ENCODE data around the gene FAM117B. TPM values are rescaled to one million over a fixed set of nuclear protein-coding genes. Genes with fewer than 3 reads are reported as not detected.

The FAM117B gene
- total RNA-seq, 1 donor from 2014 or later: 13.0 TPM

- no peaks in the 10 kb centered on the region for H3K9me3 Mint-ChIP-seq (ENCODE audit: unreplicated experiment)
- H3K27ac Mint-ChIP-seq (ENCODE audit: unreplicated experiment): no peak overlapping the region
- H3K36me3 Mint-ChIP-seq (ENCODE audit: low read depth, unreplicated experiment): peaks cover 10% of the 10 kb centered on the region
- H3K4me1 Mint-ChIP-seq (ENCODE audit: unreplicated experiment): no peaks in the 10 kb centered on the region
- DNase-seq (ENCODE audit: low spot score): no peak
- TF ChIP-seq, protein P1, sequence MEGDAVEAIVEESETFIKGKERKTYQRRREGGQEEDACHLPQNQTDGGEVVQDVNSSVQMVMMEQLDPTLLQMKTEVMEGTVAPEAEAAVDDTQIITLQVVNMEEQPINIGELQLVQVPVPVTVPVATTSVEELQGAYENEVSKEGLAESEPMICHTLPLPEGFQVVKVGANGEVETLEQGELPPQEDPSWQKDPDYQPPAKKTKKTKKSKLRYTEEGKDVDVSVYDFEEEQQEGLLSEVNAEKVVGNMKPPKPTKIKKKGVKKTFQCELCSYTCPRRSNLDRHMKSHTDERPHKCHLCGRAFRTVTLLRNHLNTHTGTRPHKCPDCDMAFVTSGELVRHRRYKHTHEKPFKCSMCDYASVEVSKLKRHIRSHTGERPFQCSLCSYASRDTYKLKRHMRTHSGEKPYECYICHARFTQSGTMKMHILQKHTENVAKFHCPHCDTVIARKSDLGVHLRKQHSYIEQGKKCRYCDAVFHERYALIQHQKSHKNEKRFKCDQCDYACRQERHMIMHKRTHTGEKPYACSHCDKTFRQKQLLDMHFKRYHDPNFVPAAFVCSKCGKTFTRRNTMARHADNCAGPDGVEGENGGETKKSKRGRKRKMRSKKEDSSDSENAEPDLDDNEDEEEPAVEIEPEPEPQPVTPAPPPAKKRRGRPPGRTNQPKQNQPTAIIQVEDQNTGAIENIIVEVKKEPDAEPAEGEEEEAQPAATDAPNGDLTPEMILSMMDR (IDR thresholded peaks at IDR 0.05; ENCODE audit: unreplicated experiment): no peak
- no peak overlapping the region for H3K4me3 Mint-ChIP-seq (ENCODE audit: unreplicated experiment)
- no peaks in the 10 kb centered on the region for H3K27me3 Mint-ChIP-seq (ENCODE audit: unreplicated experiment)
These were observed 91.3 kb downstream of the FAM117B start for GRCh38 chr2:202726070-202726469.

GRCh38 chr2:202736826-202737225, 102.1 kb downstream of the FAM117B start:
- no peaks in the 10 kb centered on the region for H3K4me1 Mint-ChIP-seq (ENCODE audit: unreplicated experiment)
- peaks cover 1% of the 10 kb centered on the region for H3K27me3 Mint-ChIP-seq (ENCODE audit: unreplicated experiment)
- TF ChIP-seq, protein P1 (IDR thresholded peaks at IDR 0.05; ENCODE audit: unreplicated experiment): no peak
- H3K27ac Mint-ChIP-seq (ENCODE audit: unreplicated experiment): no peak overlapping the region
- no peak for DNase-seq (ENCODE audit: low spot score)
- H3K9me3 Mint-ChIP-seq (ENCODE audit: unreplicated experiment): no peaks in the 10 kb centered on the region
- H3K36me3 Mint-ChIP-seq (ENCODE audit: low read depth, unreplicated experiment): peaks cover 26% of the 10 kb centered on the region
- no peak overlapping the region for H3K4me3 Mint-ChIP-seq (ENCODE audit: unreplicated experiment)

- peaks cover 19% of the 10 kb centered on the region for H3K36me3 Mint-ChIP-seq (ENCODE audit: low read depth, unreplicated experiment)
- DNase-seq (ENCODE audit: low spot score): no peak
- peak overlapping the region; percentile 70 for H3K4me3 Mint-ChIP-seq (ENCODE audit: unreplicated experiment)
- H3K9me3 Mint-ChIP-seq (ENCODE audit: unreplicated experiment): no peaks in the 10 kb centered on the region
- TF ChIP-seq, protein P1 (IDR thresholded peaks at IDR 0.05; ENCODE audit: unreplicated experiment): no peak
- H3K4me1 Mint-ChIP-seq (ENCODE audit: unreplicated experiment): no peaks in the 10 kb centered on the region
- no peaks in the 10 kb centered on the region for H3K27me3 Mint-ChIP-seq (ENCODE audit: unreplicated experiment)
- no peak overlapping the region for H3K27ac Mint-ChIP-seq (ENCODE audit: unreplicated experiment)
These were observed 108.8 kb downstream of the FAM117B start for GRCh38 chr2:202743613-202744012.

GRCh38 chr2:202749477-202749876, 114.7 kb downstream of the FAM117B start:
- Mint-ChIP-seq H3K4me3 (ENCODE audit: unreplicated experiment) (no peak overlapping the region), H3K4me1 (ENCODE audit: unreplicated experiment) (peaks cover 3% of the 10 kb centered on the region), H3K27ac (ENCODE audit: unreplicated experiment) (no peak overlapping the region), H3K36me3 (ENCODE audit: low read depth, unreplicated experiment) (peaks cover 6% of the 10 kb centered on the region), H3K27me3 (ENCODE audit: unreplicated experiment) (no peaks in the 10 kb centered on the region), H3K9me3 (ENCODE audit: unreplicated experiment) (no peaks in the 10 kb centered on the region)
- TF ChIP-seq, protein P1 (IDR thresholded peaks at IDR 0.05; ENCODE audit: unreplicated experiment): no peak
- DNase-seq (ENCODE audit: low spot score): no peak

- Mint-ChIP-seq H3K9me3 (ENCODE audit: unreplicated experiment) (no peaks in the 10 kb centered on the region), H3K36me3 (ENCODE audit: low read depth, unreplicated experiment) (peaks cover 6% of the 10 kb centered on the region), H3K4me3 (ENCODE audit: unreplicated experiment) (no peak overlapping the region), H3K27ac (ENCODE audit: unreplicated experiment) (no peak overlapping the region), H3K4me1 (ENCODE audit: unreplicated experiment) (peaks cover 3% of the 10 kb centered on the region), H3K27me3 (ENCODE audit: unreplicated experiment) (no peaks in the 10 kb centered on the region)
- TF ChIP-seq, protein P1 (IDR thresholded peaks at IDR 0.05; ENCODE audit: unreplicated experiment): no peak
- DNase-seq (ENCODE audit: low spot score): no peak
These were observed 116.1 kb downstream of the FAM117B start for GRCh38 chr2:202750763-202751427.
